ENCODE measurements around the gene PFDN2. TPM values are rescaled to one million over a fixed set of nuclear protein-coding genes. Genes with fewer than 3 reads are reported as not detected.
A peak's percentile ranks its signal among the peaks of the same experiment; 100 is the strongest.

Gene PFDN2
- total RNA-seq, 1 donor, result 27.9 TPM

GRCh38 chr1:161061419-161061818, 56.4 kb downstream of the PFDN2 start:
- Histone ChIP-seq H3K27me3 (ENCODE audit: insufficient read depth, low read length) (peaks cover 11% of the 10 kb centered on the region), H2AFZ (ENCODE audit: low read length) (no peak overlapping the region), H3K79me2 (ENCODE audit: insufficient read depth, low read length) (no peaks in the 10 kb centered on the region), H4K20me1 (ENCODE audit: insufficient read depth, low read length) (no peaks in the 10 kb centered on the region), H3K9me3 (ENCODE audit: low read depth, low read length) (no peaks in the 10 kb centered on the region), H3K36me3 (ENCODE audit: insufficient read depth, low read length) (no peaks in the 10 kb centered on the region), H3K4me3 (ENCODE audit: insufficient read depth, low read length) (no peak overlapping the region), H3K4me1 (ENCODE audit: insufficient read depth, low read length) (no peaks in the 10 kb centered on the region), H3K27ac (ENCODE audit: low read depth, low read length) (no peak overlapping the region), H3K4me2 (ENCODE audit: insufficient read depth, low read length) (no peak overlapping the region)
- peak; percentile 3 for DNase-seq (ENCODE audit: insufficient read length, low spot score, missing footprints)
- TF ChIP-seq, protein P1, sequence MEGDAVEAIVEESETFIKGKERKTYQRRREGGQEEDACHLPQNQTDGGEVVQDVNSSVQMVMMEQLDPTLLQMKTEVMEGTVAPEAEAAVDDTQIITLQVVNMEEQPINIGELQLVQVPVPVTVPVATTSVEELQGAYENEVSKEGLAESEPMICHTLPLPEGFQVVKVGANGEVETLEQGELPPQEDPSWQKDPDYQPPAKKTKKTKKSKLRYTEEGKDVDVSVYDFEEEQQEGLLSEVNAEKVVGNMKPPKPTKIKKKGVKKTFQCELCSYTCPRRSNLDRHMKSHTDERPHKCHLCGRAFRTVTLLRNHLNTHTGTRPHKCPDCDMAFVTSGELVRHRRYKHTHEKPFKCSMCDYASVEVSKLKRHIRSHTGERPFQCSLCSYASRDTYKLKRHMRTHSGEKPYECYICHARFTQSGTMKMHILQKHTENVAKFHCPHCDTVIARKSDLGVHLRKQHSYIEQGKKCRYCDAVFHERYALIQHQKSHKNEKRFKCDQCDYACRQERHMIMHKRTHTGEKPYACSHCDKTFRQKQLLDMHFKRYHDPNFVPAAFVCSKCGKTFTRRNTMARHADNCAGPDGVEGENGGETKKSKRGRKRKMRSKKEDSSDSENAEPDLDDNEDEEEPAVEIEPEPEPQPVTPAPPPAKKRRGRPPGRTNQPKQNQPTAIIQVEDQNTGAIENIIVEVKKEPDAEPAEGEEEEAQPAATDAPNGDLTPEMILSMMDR (IDR thresholded peaks at IDR 0.05; ENCODE audit: extremely low read depth, low read depth, low read length), result no peak

DNA sequence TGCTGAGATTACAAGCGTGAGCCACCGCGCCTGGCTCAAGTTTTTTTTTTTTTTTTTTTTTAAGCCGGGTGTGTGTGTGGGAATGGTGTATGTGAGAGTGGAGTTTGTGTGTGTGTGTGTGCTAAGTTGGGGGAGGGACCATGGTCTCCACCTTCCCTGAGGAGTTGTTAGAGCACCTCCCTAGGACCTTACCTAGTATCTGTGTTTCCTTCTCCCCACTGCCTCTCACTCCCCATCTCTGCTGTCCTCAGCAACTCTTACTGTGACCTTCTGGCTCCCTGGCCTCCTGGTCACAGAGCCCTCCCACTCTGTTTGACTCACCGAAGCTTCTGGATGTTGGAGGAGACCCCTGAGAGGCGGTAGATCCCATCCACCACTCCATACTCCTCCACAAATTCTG, 58.5 kb downstream of the PFDN2 start:
- Histone ChIP-seq H3K36me3 (ENCODE audit: insufficient read depth, low read length) (no peaks in the 10 kb centered on the region), H2AFZ (ENCODE audit: low read length) (no peak overlapping the region)
- TF ChIP-seq, protein P1 (IDR thresholded peaks at IDR 0.05; ENCODE audit: extremely low read depth, low read depth, low read length), result no peak

GRCh38 chr1:161054805-161055204, 63.0 kb downstream of the PFDN2 start:
- Histone ChIP-seq H4K20me1 (ENCODE audit: insufficient read depth, low read length) (no peaks in the 10 kb centered on the region), H3K36me3 (ENCODE audit: insufficient read depth, low read length) (no peaks in the 10 kb centered on the region), H3K4me2 (ENCODE audit: insufficient read depth, low read length) (no peak overlapping the region), H3K27me3 (ENCODE audit: insufficient read depth, low read length) (no peaks in the 10 kb centered on the region), H3K27ac (ENCODE audit: low read depth, low read length) (no peak overlapping the region), H3K4me1 (ENCODE audit: insufficient read depth, low read length) (no peaks in the 10 kb centered on the region), H3K9me3 (ENCODE audit: low read depth, low read length) (no peaks in the 10 kb centered on the region), H3K79me2 (ENCODE audit: insufficient read depth, low read length) (no peaks in the 10 kb centered on the region), H3K4me3 (ENCODE audit: insufficient read depth, low read length) (no peak overlapping the region), H2AFZ (ENCODE audit: low read length) (no peak overlapping the region)
- DNase-seq (ENCODE audit: insufficient read length, low spot score, missing footprints), result peak; percentile 75
- TF ChIP-seq, protein P1 (IDR thresholded peaks at IDR 0.05; ENCODE audit: extremely low read depth, low read depth, low read length), result no peak

More for the DNA sequence above, 58.5 kb downstream of the PFDN2 start:
- no peak overlapping the region for H3K4me3 ChIP-seq (ENCODE audit: insufficient read depth, low read length)
- H3K9me3 ChIP-seq (ENCODE audit: low read depth, low read length), result no peaks in the 10 kb centered on the region
- H4K20me1 ChIP-seq (ENCODE audit: insufficient read depth, low read length), result no peaks in the 10 kb centered on the region
- H3K27me3 ChIP-seq (ENCODE audit: insufficient read depth, low read length), result peaks cover 8% of the 10 kb centered on the region
- H3K4me2 ChIP-seq (ENCODE audit: insufficient read depth, low read length), result no peak overlapping the region
- no peaks in the 10 kb centered on the region for H3K79me2 ChIP-seq (ENCODE audit: insufficient read depth, low read length)
- H3K27ac ChIP-seq (ENCODE audit: low read depth, low read length), result no peak overlapping the region
- peak; percentile 15 for DNase-seq (ENCODE audit: insufficient read length, low spot score, missing footprints)
- H3K4me1 ChIP-seq (ENCODE audit: insufficient read depth, low read length), result no peaks in the 10 kb centered on the region

GRCh38 chr1:161054232-161054631, 63.6 kb downstream of the PFDN2 start:
- no peak overlapping the region for H3K4me2 ChIP-seq (ENCODE audit: insufficient read depth, low read length)
- peaks cover 5% of the 10 kb centered on the region for H3K9me3 ChIP-seq (ENCODE audit: low read depth, low read length)
- H4K20me1 ChIP-seq (ENCODE audit: insufficient read depth, low read length), result no peaks in the 10 kb centered on the region
- peak; percentile 45 for DNase-seq (ENCODE audit: insufficient read length, low spot score, missing footprints)
- H3K36me3 ChIP-seq (ENCODE audit: insufficient read depth, low read length), result no peaks in the 10 kb centered on the region
- TF ChIP-seq, protein P1 (IDR thresholded peaks at IDR 0.05; ENCODE audit: extremely low read depth, low read depth, low read length), result no peak
- no peak overlapping the region for H3K27ac ChIP-seq (ENCODE audit: low read depth, low read length)
- H3K4me3 ChIP-seq (ENCODE audit: insufficient read depth, low read length), result no peak overlapping the region
- H3K79me2 ChIP-seq (ENCODE audit: insufficient read depth, low read length), result no peaks in the 10 kb centered on the region
- H2AFZ ChIP-seq (ENCODE audit: low read length), result no peak overlapping the region
- H3K27me3 ChIP-seq (ENCODE audit: insufficient read depth, low read length), result no peaks in the 10 kb centered on the region
- no peaks in the 10 kb centered on the region for H3K4me1 ChIP-seq (ENCODE audit: insufficient read depth, low read length)
